Esophagus squamous epithelium (tissue), 5 donors: Measurements from ENCODE around the gene GPATCH3. TPM values are rescaled to one million over a fixed set of nuclear protein-coding genes. Genes with fewer than 3 reads are reported as not detected.

Experiments
- DNase-seq: peaks from one replicate; lab custom pipeline; 2025; lab: John Stamatoyannopoulos, UW
- H3K27ac ChIP-seq, 4 donors: fragments of 200-600 bp; sonication (generic); one replicate each; pipeline ENCODE4 v1.5.1; 2016 to 2019; ENCODE audit warnings: mild to moderate bottlenecking in 1 of 4
- H3K27me3 ChIP-seq, 4 donors: fragments of 200-600 bp; sonication (generic); 1 replicate in 3 of 4; 2 replicates in 1 of 4; pipeline versions ENCODE4 v1.5.1 to v1.6.0; 2017 to 2021; ENCODE audit warnings: antibody characterized with exemption in 1 of 4
- H3K36me3 ChIP-seq, 3 donors: fragments of 200-600 bp; sonication (generic); one replicate each; pipeline ENCODE4 v1.5.1; 2016 to 2019
- H3K4me1 ChIP-seq, 3 donors: fragments of 200-600 bp; sonication (generic); one replicate each; pipeline ENCODE4 v1.5.1; 2017 to 2019
- H3K4me3 ChIP-seq, 4 donors: fragments of 200-600 bp; sonication (generic); 1 replicate in 3 of 4; 2 replicates in 1 of 4; pipeline ENCODE4 v1.5.1; 2016 to 2019; ENCODE audit warnings: mild to moderate bottlenecking in 2 of 4, moderate library complexity in 1 of 4
- H3K9me3 ChIP-seq, 3 donors: fragments of 200-600 bp; sonication (generic); one replicate each; pipeline ENCODE4 v1.5.1; 2016 to 2019
- POLR2A ChIP-seq, 4 donors: fragments of 450-650 bp; IDR thresholded peaks; one replicate each; pipeline ENCODE4 v1.6.1; 2017; ENCODE audit warnings: antibody characterized with exemption in 4 of 4, mild to moderate bottlenecking in 4 of 4, moderate library complexity in 3 of 4
- WGBS, 2 donors: methylation state at CpG; one replicate each; pipeline ENCODE4 v1.1.5; 2018; 5-methylcytosine and 5-hydroxymethylcytosine counted together
- intact Hi-C: fragments of 100-400 bp; cut with DNase I; formaldehyde crosslinking; loops from one replicate; pipeline ENCODE4 v1.15.0; 2022
- total RNA-seq, 4 donors: library from RNA; depleted of rRNA; stranded (reverse); fragments of >200 nt; gene quantifications; one replicate each; pipeline ENCODE4 v1.1.0, GENCODE V29; 2016
- TF ChIP-seq, protein P1 (sequence below), 6 experiments: fragments of 450-650 bp in 4 of 6; fragments of 200-600 bp in 2 of 6; sonication (generic) in 2 of 6; IDR thresholded peaks; one replicate each; pipeline ENCODE4 v1.5.1; 2016 to 2019; ENCODE audit warnings: antibody characterized with exemption in 6 of 6, mild to moderate bottlenecking in 4 of 6, moderate library complexity in 4 of 6
- donor health status: DM: yes; HTN: yes; CAD: no.

The GPATCH3 gene
- total RNA-seq, 4 donors from 2014 or later = 6.9 to 11.2 (median 7.6) TPM

DNA sequence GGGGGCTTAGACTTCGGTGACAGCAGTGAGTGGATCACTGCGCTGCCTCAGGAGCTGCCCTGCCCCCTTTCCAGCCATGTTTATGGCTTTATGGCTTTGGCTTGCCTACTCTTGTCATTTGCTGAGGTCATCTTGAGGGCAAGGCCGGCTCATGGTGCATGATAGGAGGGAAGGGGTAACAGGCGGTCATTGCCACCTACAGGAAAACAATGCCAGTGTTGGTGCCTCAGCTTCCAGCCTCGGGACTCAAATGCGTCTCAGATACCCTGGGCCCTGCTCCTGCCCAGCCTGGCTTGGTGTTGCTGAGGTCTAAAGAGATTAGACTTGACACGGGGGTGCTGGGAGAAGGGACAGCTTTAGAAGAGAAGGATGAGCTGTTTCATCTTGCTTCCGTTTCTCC lies 45.5 kb upstream of the GPATCH3 start:
- no peak for DNase-seq
- Histone ChIP-seq H3K4me3 (no peak overlapping the region), H3K9me3 (no peaks in the 10 kb centered on the region), H3K4me1 (no peaks in the 10 kb centered on the region), H3K27ac (no peak overlapping the region), H3K36me3 (peaks cover 39 to 100% (median 52%) of the 10 kb centered on the region in 3 donors), H3K27me3 (no peaks in the 10 kb centered on the region)
- WGBS, 2 donors = 73 to 93% methylated on average over 5 to 8 of the region's 8 CpGs
- TF ChIP-seq POLR2A (IDR thresholded peaks at IDR 0.05) = no peak
- TF ChIP-seq, protein P1, sequence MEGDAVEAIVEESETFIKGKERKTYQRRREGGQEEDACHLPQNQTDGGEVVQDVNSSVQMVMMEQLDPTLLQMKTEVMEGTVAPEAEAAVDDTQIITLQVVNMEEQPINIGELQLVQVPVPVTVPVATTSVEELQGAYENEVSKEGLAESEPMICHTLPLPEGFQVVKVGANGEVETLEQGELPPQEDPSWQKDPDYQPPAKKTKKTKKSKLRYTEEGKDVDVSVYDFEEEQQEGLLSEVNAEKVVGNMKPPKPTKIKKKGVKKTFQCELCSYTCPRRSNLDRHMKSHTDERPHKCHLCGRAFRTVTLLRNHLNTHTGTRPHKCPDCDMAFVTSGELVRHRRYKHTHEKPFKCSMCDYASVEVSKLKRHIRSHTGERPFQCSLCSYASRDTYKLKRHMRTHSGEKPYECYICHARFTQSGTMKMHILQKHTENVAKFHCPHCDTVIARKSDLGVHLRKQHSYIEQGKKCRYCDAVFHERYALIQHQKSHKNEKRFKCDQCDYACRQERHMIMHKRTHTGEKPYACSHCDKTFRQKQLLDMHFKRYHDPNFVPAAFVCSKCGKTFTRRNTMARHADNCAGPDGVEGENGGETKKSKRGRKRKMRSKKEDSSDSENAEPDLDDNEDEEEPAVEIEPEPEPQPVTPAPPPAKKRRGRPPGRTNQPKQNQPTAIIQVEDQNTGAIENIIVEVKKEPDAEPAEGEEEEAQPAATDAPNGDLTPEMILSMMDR (IDR thresholded peaks at IDR 0.05) = no peak
- intact Hi-C loops = no loop called here

DNA sequence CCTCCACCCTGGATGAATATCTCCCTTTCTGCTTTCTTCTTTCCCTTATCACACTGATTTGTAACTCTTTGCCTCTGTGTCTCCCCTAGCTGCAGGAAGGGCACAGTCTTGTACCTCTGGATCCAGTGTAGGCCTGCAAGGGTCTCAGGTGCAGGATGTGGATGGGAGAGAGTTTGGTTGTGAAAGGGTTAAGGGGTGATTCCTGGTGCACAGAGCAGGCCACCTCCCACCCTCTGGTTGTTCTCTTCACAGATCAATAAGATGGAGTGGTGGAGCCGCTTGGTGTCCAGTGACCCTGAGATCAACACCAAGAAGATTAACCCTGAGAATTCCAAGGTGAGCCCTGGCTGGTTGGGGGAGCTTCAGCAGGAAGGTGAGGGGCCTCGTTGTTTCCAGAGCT lies 44.9 kb upstream of the GPATCH3 start:
- Histone ChIP-seq H3K27me3 (no peaks in the 10 kb centered on the region), H3K36me3 (peaks cover 39 to 97% (median 52%) of the 10 kb centered on the region in 3 donors), H3K4me3 (no peak overlapping the region), H3K9me3 (no peaks in the 10 kb centered on the region), H3K4me1 (no peaks in the 10 kb centered on the region), H3K27ac (no peak overlapping the region)
- intact Hi-C loops = no loop called here
- WGBS, 2 donors = 63% methylated on average over 1 of the region's 2 CpGs; no CpG with 5 or more reads in 1 of the 2 donors
- no peak for DNase-seq
- TF ChIP-seq POLR2A (IDR thresholded peaks at IDR 0.05) = no peak
- TF ChIP-seq, protein P1 (IDR thresholded peaks at IDR 0.05) = no peak

DNA sequence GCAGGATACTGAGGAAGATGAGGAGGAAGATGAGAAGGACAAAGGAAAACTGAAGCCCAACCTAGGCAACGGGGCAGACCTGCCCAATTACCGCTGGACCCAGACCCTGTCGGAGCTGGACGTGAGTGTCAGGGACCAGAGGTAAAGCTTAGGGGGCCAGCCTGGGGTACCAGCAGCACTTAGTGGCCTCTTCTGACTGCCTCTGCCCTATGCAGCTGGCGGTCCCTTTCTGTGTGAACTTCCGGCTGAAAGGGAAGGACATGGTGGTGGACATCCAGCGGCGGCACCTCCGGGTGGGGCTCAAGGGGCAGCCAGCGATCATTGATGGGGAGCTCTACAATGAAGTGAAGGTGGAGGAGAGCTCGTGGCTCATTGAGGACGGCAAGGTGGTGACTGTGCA lies 42.4 kb upstream of the GPATCH3 start:
- WGBS, 2 donors = 90 to 91% methylated on average over 11 to 12 of the region's 12 CpGs
- H3K4me3 ChIP-seq = no peak overlapping the region
- H3K36me3 ChIP-seq = peaks cover 39 to 90% (median 52%) of the 10 kb centered on the region in 3 donors
- intact Hi-C loops = no loop called here
- no peak overlapping the region for H3K27ac ChIP-seq
- TF ChIP-seq POLR2A (IDR thresholded peaks at IDR 0.05) = no peak
- TF ChIP-seq, protein P1 (IDR thresholded peaks at IDR 0.05) = no peak
- DNase-seq = no peak
- no peaks in the 10 kb centered on the region for H3K9me3 ChIP-seq
- no peaks in the 10 kb centered on the region for H3K27me3 ChIP-seq
- no peaks in the 10 kb centered on the region for H3K4me1 ChIP-seq

DNA sequence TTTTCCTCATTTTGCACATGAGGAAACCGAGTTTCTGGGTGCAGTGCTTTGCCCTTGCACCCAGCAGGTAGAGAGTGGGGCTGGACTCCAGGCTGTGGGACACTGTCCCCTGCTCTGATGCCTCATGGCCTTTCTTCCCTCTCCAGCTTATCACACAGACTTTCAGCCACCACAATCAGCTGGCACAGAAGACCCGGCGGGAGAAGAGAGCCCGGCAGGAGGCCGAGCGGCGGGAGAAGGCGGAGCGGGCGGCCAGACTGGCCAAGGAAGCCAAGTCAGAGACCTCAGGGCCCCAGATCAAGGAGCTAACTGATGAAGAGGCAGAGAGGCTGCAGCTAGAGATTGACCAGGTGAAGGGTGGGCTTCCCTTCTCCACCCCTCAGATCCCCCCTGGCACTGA lies 41.0 kb upstream of the GPATCH3 start:
- intact Hi-C loops = no loop called here
- Histone ChIP-seq H3K4me3 (no peak overlapping the region), H3K4me1 (no peaks in the 10 kb centered on the region), H3K27me3 (no peaks in the 10 kb centered on the region), H3K27ac (no peak overlapping the region), H3K36me3 (peaks cover 37 to 90% (median 47%) of the 10 kb centered on the region in 3 donors), H3K9me3 (no peaks in the 10 kb centered on the region)
- TF ChIP-seq, protein P1 (IDR thresholded peaks at IDR 0.05) = no peak
- TF ChIP-seq POLR2A (IDR thresholded peaks at IDR 0.05) = no peak
- WGBS, 2 donors = 88 to 97% methylated on average over 1 to 6 of the region's 10 CpGs
- no peak for DNase-seq

DNA sequence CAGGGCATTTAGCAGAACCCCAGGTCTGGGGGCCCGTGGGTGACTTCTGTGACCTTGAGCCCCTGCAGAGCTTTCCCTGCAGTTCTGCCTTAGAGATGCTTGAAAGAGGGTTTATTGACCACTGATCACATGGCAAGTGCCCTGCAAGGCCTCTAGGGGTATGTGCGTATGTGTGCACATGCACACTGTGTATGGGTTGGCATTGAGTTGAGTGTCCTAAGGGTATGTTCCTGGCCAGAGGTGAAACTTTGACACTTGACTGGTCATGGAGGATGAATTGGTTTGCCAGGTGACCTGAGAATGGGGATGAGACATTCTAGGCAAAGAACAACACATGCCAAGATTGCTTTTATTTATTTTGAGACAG lies 38.4 kb upstream of the GPATCH3 start:
- no peak for DNase-seq
- peaks cover 16 to 83% (median 22%) of the 10 kb centered on the region in 3 donors for H3K36me3 ChIP-seq
- intact Hi-C loops = no loop called here
- no peaks in the 10 kb centered on the region for H3K27me3 ChIP-seq
- 86 to 100% methylated on average over 1 to 2 of the region's 2 CpGs for WGBS, 2 donors
- no peaks in the 10 kb centered on the region for H3K4me1 ChIP-seq
- TF ChIP-seq POLR2A (IDR thresholded peaks at IDR 0.05) = no peak
- TF ChIP-seq, protein P1 (IDR thresholded peaks at IDR 0.05) = no peak
- H3K9me3 ChIP-seq = no peaks in the 10 kb centered on the region
- H3K27ac ChIP-seq = no peak overlapping the region
- no peak overlapping the region for H3K4me3 ChIP-seq
